Breast epithelium (tissue), 3 donors: ENCODE results near the gene AJUBA.
"Not testable (repeated sequence)": the region's sequence is repeated elsewhere in the genome, so short reads cannot be mapped to it uniquely, and the experiment has no call there.

Experiments
- CTCF ChIP-seq, 3 donors: fragments of 450-650 bp; IDR thresholded peaks; one replicate each; pipeline ENCODE4 v1.5.1; 2016 to 2017; ENCODE audit warnings: antibody characterized with exemption in 3 of 3, mild to moderate bottlenecking in 3 of 3, moderate library complexity in 3 of 3
- POLR2A ChIP-seq: fragments of 450-650 bp; IDR thresholded peaks from one replicate; pipeline ENCODE4 v1.6.1; 2016; ENCODE audit warnings: antibody characterized with exemption, mild to moderate bottlenecking, moderate library complexity
- POLR2AphosphoS5 ChIP-seq, 3 donors: sonication (generic); formaldehyde crosslinking; IDR thresholded peaks; one replicate each; pipeline ENCODE4 v1.6.1; 2017; ENCODE audit warnings: antibody characterized with exemption in 3 of 3

DNA sequence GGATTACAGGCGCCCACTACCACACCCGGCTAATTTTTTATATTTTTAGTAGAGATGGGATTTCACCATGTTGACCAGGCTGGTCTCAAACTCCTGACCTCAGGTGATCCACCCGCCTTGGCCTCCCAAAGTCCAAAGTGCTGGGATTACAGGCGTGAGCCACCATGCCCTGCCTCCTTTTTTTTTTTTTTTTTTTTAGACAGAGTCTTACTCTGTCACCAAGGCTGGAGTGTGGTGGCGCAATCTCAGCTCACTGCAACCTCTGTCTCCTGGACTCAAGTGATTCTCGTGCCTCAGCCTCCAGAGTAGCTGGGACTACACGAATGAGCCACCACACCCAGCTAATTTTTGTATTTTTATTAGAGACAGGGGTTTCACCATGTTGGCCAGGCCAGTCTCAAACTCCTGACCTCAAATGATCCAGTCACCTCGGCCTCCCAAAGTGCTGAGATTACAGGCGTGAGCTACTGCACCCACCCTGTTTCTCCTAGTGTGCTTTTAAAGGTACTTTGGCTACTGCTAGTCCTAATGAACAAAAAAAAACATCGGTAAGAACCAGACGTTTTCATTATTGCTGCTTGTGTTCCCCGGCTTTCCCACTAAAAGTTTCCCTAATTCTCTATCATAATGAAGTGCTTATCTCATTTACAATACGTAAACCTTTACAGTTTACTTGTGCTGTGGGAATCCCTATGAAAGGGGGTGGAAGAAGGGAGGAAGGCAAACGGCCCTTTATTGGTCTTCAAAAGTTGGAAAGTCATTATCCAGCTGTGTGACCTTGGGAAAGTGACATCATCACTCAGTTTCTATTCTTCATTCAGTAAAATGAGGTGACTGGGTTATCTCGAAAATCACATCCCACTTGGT is 16.2 kb downstream of the AJUBA start:
- not testable (repeated sequence) for TF ChIP-seq POLR2A; CTCF (IDR thresholded peaks at IDR 0.05); POLR2AphosphoS5 (IDR thresholded peaks at IDR 0.05)
